ENCODE measurements around the gene HTR6. TPM values are rescaled to one million over a fixed set of nuclear protein-coding genes. Genes with fewer than 3 reads are reported as not detected.
A peak's percentile ranks its signal among the peaks of the same experiment; 100 is the strongest.

HTR6 gene
- total RNA-seq, 2 experiments from 2014 or later: 1.1 to 1.6 TPM

DNA sequence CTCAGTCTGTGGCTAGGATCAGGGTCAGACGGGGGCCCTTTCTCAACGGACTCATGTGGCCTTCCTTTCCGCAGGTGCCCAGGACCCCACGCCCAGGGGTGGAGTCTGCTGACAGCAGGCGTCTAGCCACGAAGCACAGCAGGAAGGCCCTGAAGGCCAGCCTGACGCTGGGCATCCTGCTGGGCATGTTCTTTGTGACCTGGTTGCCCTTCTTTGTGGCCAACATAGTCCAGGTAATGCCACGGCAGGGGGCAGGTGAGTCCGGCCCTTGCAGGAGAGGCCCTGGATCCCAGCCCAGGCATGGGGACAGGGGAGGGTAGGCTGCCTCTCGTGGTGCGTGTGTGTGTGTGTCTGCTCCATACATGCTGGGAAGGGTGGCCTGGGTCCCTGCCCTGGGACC, 13.8 kb downstream of the HTR6 start:
- DNase-seq: no peak
- Mint-ChIP-seq H3K36me3 (ENCODE audit: low read depth) (no peaks in the 10 kb centered on the region), H3K27ac (no peak overlapping the region), H3K27me3 (no peaks in the 10 kb centered on the region), H3K9me3 (ENCODE audit: low read depth) (no peaks in the 10 kb centered on the region), H3K4me3 (no peak overlapping the region), H3K4me1 (no peaks in the 10 kb centered on the region)
- POLR2A ChIA-PET: no interaction called here
- CTCF ChIA-PET: interaction anchor here (2.9 kb wide), 1 partner anchor 17 kb away, joined by 20 read pairs; no protein-coding TSS in a partner anchor
- no peak for ATAC-seq
- intact Hi-C loops (cut with DNase I, micrococcal nuclease): no loop called here

DNA sequence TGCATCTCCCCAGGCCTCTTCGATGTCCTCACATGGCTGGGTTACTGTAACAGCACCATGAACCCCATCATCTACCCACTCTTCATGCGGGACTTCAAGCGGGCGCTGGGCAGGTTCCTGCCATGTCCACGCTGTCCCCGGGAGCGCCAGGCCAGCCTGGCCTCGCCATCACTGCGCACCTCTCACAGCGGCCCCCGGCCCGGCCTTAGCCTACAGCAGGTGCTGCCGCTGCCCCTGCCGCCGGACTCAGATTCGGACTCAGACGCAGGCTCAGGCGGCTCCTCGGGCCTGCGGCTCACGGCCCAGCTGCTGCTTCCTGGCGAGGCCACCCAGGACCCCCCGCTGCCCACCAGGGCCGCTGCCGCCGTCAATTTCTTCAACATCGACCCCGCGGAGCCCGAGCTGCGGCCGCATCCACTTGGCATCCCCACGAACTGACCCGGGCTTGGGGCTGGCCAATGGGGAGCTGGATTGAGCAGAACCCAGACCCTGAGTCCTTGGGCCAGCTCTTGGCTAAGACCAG, 14.3 kb downstream of the HTR6 start:
- H3K27me3 Mint-ChIP-seq: no peaks in the 10 kb centered on the region
- DNase-seq (no peak), ATAC-seq (no peak)
- H3K27ac Mint-ChIP-seq: no peak overlapping the region
- CTCF ChIA-PET: interaction anchor here (2.9 kb wide), 1 partner anchor 17 kb away, joined by 20 read pairs; no protein-coding TSS in a partner anchor
- no peaks in the 10 kb centered on the region for H3K9me3 Mint-ChIP-seq (ENCODE audit: low read depth)
- POLR2A ChIA-PET: no interaction called here
- H3K4me3 Mint-ChIP-seq: no peak overlapping the region
- H3K4me1 Mint-ChIP-seq: no peaks in the 10 kb centered on the region
- intact Hi-C loops (cut with DNase I, micrococcal nuclease): no loop called here
- H3K36me3 Mint-ChIP-seq (ENCODE audit: low read depth): no peaks in the 10 kb centered on the region

GRCh38 chr1:19679691-19680090, 15.0 kb downstream of the HTR6 start:
- POLR2A ChIA-PET: no interaction called here
- H3K4me3 Mint-ChIP-seq: no peak overlapping the region
- no peak overlapping the region for H3K27ac Mint-ChIP-seq
- H3K36me3 Mint-ChIP-seq (ENCODE audit: low read depth): peaks cover 1% of the 10 kb centered on the region
- intact Hi-C loops (cut with DNase I, micrococcal nuclease): no loop called here
- CTCF ChIA-PET: no interaction called here
- no peaks in the 10 kb centered on the region for H3K27me3 Mint-ChIP-seq
- H3K4me1 Mint-ChIP-seq: no peaks in the 10 kb centered on the region
- no peak for DNase-seq
- H3K9me3 Mint-ChIP-seq (ENCODE audit: low read depth): no peaks in the 10 kb centered on the region
- ATAC-seq: no peak

DNA sequence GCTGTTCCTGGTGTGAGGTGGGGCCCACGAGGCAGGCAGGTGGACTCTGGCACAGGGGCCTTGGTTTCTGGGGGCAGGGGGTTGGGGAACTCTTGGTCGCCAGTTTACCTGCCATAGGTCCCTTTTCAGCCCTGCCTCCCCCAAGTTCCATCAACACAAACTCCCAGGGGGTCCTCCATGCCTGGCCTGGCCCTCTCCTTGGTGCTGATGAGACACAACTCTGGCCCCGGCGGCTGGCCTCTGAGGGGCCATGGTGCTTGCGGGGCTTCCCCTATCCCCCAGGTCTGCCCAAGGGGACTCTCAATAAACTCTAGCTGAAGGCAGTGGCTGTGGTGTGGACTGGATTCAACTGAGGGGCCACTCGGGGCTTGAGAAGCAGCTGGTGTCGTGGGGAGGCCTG, 16.0 kb downstream of the HTR6 start:
- Mint-ChIP-seq H3K4me1 (no peaks in the 10 kb centered on the region), H3K27ac (no peak overlapping the region), H3K9me3 (ENCODE audit: low read depth) (no peaks in the 10 kb centered on the region), H3K27me3 (no peaks in the 10 kb centered on the region), H3K36me3 (ENCODE audit: low read depth) (peaks cover 2% of the 10 kb centered on the region), H3K4me3 (no peak overlapping the region)
- no peak for DNase-seq
- POLR2A ChIA-PET: no interaction called here
- CTCF ChIA-PET: interaction anchor here (0.7 to 1.1 kb wide), 4 partner anchors 26 to 303 kb away, joined by 3 read pairs; no protein-coding TSS in a partner anchor
- intact Hi-C loops (cut with DNase I, micrococcal nuclease): no loop called here
- ATAC-seq: no peak

DNA sequence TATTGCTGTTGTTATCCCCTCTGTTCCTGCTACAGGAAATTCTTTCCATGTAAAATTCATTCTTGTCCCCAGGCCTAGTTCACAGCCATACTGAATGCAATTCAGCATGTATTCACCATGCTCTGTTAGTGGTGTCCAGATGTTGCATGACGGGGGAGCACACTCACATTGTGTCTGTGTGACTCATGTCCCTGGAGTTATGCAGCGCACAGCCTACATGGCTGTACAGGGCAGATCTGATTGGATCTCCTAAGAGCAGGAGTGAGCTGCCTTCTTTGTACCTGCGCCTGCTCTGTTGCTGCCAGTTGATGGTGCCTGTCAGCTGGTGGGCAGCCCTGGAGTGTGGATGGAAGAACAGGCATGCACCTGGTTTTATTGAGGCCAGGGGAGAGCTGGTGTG, 17.6 kb downstream of the HTR6 start:
- Mint-ChIP-seq H3K27me3 (no peaks in the 10 kb centered on the region), H3K27ac (no peak overlapping the region), H3K36me3 (ENCODE audit: low read depth) (peaks cover 4% of the 10 kb centered on the region), H3K4me3 (no peak overlapping the region), H3K9me3 (ENCODE audit: low read depth) (no peaks in the 10 kb centered on the region), H3K4me1 (peaks cover 1% of the 10 kb centered on the region)
- DNase-seq (no peak), ATAC-seq (no peak)
- intact Hi-C loops (cut with DNase I, micrococcal nuclease): no loop called here
- POLR2A ChIA-PET: no interaction called here
- CTCF ChIA-PET: interaction anchor here (0.6 to 1.5 kb wide), 4 partner anchors 20 to 101 kb away, joined by 3 to 5 read pairs (median 3); no protein-coding TSS in a partner anchor

GRCh38 chr1:19682901-19683300, 18.2 kb downstream of the HTR6 start:
- H3K27me3 Mint-ChIP-seq: no peaks in the 10 kb centered on the region
- intact Hi-C loops (cut with DNase I, micrococcal nuclease): no loop called here
- no peak for ATAC-seq
- no peak overlapping the region for H3K27ac Mint-ChIP-seq
- ChIA-PET CTCF (interaction anchor here (1.1 to 1.5 kb wide), 3 partner anchors 21 kb away, joined by 3 to 5 read pairs (median 3); no protein-coding TSS in a partner anchor), POLR2A (no interaction called here)
- no peak overlapping the region for H3K4me3 Mint-ChIP-seq
- no peak for DNase-seq
- H3K4me1 Mint-ChIP-seq: peaks cover 8% of the 10 kb centered on the region
- H3K36me3 Mint-ChIP-seq (ENCODE audit: low read depth): peaks cover 7% of the 10 kb centered on the region
- H3K9me3 Mint-ChIP-seq (ENCODE audit: low read depth): no peaks in the 10 kb centered on the region

GRCh38 chr1:19683351-19683750, 18.7 kb downstream of the HTR6 start:
- ChIA-PET CTCF (interaction anchor here (1.1 to 1.4 kb wide), 2 partner anchors 21 to 23 kb away, joined by 3 read pairs; no protein-coding TSS in a partner anchor), POLR2A (interaction anchor here (0.8 kb wide), 1 partner anchor 21 kb away, joined by 5 read pairs; no protein-coding TSS in a partner anchor)
- intact Hi-C loops (cut with DNase I, micrococcal nuclease): no loop called here
- H3K4me3 Mint-ChIP-seq: no peak overlapping the region
- H3K4me1 Mint-ChIP-seq: peaks cover 12% of the 10 kb centered on the region
- ATAC-seq (no peak), DNase-seq (no peak)
- no peaks in the 10 kb centered on the region for H3K9me3 Mint-ChIP-seq (ENCODE audit: low read depth)
- H3K27ac Mint-ChIP-seq: no peak overlapping the region
- peaks cover 7% of the 10 kb centered on the region for H3K36me3 Mint-ChIP-seq (ENCODE audit: low read depth)
- no peaks in the 10 kb centered on the region for H3K27me3 Mint-ChIP-seq

DNA sequence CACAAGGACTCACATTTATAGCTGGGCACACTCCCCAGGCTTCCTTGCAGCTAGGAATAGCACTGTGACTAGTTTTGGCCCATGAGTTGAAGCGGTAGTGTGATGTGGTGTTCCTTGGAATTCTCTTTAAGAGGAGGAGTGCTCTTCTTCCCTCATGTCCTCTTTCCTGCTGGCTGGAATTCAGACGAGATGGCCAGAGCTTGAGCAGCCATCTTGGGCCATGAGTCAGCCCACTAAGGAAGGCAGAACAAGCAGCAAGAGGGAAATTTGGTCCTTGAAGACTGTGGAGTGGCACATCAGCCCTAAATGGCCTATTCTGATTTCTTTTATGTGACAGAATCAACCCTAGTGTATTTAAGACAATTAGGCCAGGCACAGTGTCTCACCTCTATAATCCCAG, 20.0 kb downstream of the HTR6 start:
- CTCF ChIA-PET: interaction anchor here (1.3 kb wide), 1 partner anchor 12 kb away, joined by 3 read pairs; no protein-coding TSS in a partner anchor
- POLR2A ChIA-PET: no interaction called here
- H3K27ac Mint-ChIP-seq: no peak overlapping the region
- no peak for ATAC-seq
- DNase-seq: no peak
- peaks cover 1% of the 10 kb centered on the region for H3K9me3 Mint-ChIP-seq (ENCODE audit: low read depth)
- intact Hi-C loops (cut with DNase I, micrococcal nuclease): no loop called here
- no peaks in the 10 kb centered on the region for H3K27me3 Mint-ChIP-seq
- peaks cover 20% of the 10 kb centered on the region for H3K4me1 Mint-ChIP-seq
- H3K4me3 Mint-ChIP-seq: no peak overlapping the region
- H3K36me3 Mint-ChIP-seq (ENCODE audit: low read depth): peaks cover 15% of the 10 kb centered on the region

GRCh38 chr1:19685994-19686393, 21.3 kb downstream of the HTR6 start:
- no peak overlapping the region for H3K27ac Mint-ChIP-seq
- ATAC-seq: no peak
- peaks cover 23% of the 10 kb centered on the region for H3K4me1 Mint-ChIP-seq
- peaks cover 7% of the 10 kb centered on the region for H3K9me3 Mint-ChIP-seq (ENCODE audit: low read depth)
- intact Hi-C loops (cut with DNase I, micrococcal nuclease): no loop called here
- H3K27me3 Mint-ChIP-seq: no peaks in the 10 kb centered on the region
- no peak for DNase-seq
- CTCF ChIA-PET: interaction anchor here (0.6 to 1.3 kb wide), 3 partner anchors 19 to 176 kb away, joined by 3 read pairs; no protein-coding TSS in a partner anchor
- no peak overlapping the region for H3K4me3 Mint-ChIP-seq
- POLR2A ChIA-PET: interaction anchor here (0.7 kb wide), 1 partner anchor 231 kb away, joined by 3 read pairs; no protein-coding TSS in a partner anchor
- peaks cover 25% of the 10 kb centered on the region for H3K36me3 Mint-ChIP-seq (ENCODE audit: low read depth)

- POLR2A ChIA-PET: no interaction called here
- Mint-ChIP-seq H3K4me1 (peaks cover 28% of the 10 kb centered on the region), H3K27ac (no peak overlapping the region), H3K27me3 (no peaks in the 10 kb centered on the region), H3K36me3 (ENCODE audit: low read depth) (peaks cover 36% of the 10 kb centered on the region), H3K4me3 (no peak overlapping the region), H3K9me3 (ENCODE audit: low read depth) (peaks cover 11% of the 10 kb centered on the region)
- CTCF ChIA-PET: interaction anchor here (0.6 to 1.3 kb wide), 3 partner anchors 25 to 461 kb away, joined by 3 to 5 read pairs (median 3); no protein-coding TSS in a partner anchor
- intact Hi-C loops (cut with DNase I, micrococcal nuclease): no loop called here
- ATAC-seq (no peak), DNase-seq (no peak)
Measured at GRCh38 chr1:19687414-19687813, 22.7 kb downstream of the HTR6 start.

DNA sequence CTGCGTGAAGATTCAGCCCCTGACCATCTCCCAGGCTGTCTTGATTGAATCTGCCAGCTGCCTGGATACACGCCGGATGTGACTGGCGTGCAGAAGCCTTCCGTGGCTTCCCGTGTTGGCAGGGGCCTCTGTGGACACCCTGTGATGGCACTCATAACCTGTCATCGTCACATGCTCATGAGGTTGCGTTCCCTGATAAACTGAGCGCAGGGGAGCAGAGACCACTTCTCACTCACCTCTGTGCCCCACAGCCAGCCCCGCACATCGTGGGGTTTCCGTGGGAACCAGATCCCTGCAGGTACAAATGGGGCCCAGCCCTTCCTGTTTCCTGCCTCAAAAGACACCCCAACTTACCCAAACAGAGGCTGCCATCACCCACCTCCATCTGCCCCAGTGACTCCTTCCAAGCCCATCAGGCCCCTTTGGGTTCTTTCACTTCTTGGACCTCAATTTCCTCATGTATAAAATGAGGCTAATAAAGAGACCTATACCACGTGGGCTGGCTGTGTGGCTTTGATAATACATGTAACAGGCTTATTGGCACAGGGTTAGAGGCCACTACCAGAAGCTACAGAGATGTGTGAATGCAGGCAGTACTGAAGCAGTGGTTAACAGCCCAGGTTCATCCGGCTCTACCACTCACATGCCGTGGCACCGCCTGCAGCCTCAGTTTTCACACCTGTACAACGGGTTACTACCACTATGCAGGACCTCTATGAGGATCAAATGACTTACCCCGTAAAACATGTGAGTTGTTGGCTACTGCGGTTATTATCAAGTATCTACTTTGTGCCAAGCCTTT, 23.6 kb downstream of the HTR6 start:
- ChIA-PET CTCF (interaction anchor here (0.6 to 1.3 kb wide), 3 partner anchors 26 to 462 kb away, joined by 3 to 5 read pairs (median 3); no protein-coding TSS in a partner anchor), POLR2A (no interaction called here)
- H3K9me3 Mint-ChIP-seq (ENCODE audit: low read depth): peaks cover 11% of the 10 kb centered on the region
- no peaks in the 10 kb centered on the region for H3K27me3 Mint-ChIP-seq
- peak; percentile 29 for DNase-seq
- no peak overlapping the region for H3K4me3 Mint-ChIP-seq
- intact Hi-C loops (cut with DNase I, micrococcal nuclease): no loop called here
- H3K27ac Mint-ChIP-seq: peak overlapping the region; percentile 72
- H3K4me1 Mint-ChIP-seq: peaks cover 28% of the 10 kb centered on the region
- ATAC-seq: peak; percentile 71
- peaks cover 39% of the 10 kb centered on the region for H3K36me3 Mint-ChIP-seq (ENCODE audit: low read depth)
